Activated CD4-positive, alpha-beta T cell treated with anti-CD3 and anti-CD28 coated beads for 24 hours (primary cell): ENCODE data around the gene GLP2R.

Experiments
- DNase-seq, 2 donors: peaks; one replicate each; pipeline ENCODE4 v3.0.0-alpha.2; 2020; ENCODE audit warnings: low read depth in 2 of 2

The GLP2R gene

GRCh38 chr17:9922012-9922848 lies 96.5 kb downstream of the GLP2R start:
- no peak for DNase-seq

GRCh38 chr17:9924735-9925191 lies 99.0 kb downstream of the GLP2R start:
- DNase-seq: no peak

GRCh38 chr17:9925457-9925856 lies 99.7 kb downstream of the GLP2R start:
- DNase-seq: no peak

- no peak for DNase-seq
Observed at GRCh38 chr17:9926150-9926804, 100.6 kb downstream of the GLP2R start.

- no peak for DNase-seq
Observed at GRCh38 chr17:9928601-9929333, 103.0 kb downstream of the GLP2R start.

- DNase-seq: no peak
Observed at GRCh38 chr17:9929871-9930270, 104.1 kb downstream of the GLP2R start.

- no peak for DNase-seq
Observed at GRCh38 chr17:9931144-9931741, 105.5 kb downstream of the GLP2R start.

GRCh38 chr17:9932491-9932890 lies 106.8 kb downstream of the GLP2R start:
- no peak for DNase-seq

GRCh38 chr17:9934331-9934730 lies 108.6 kb downstream of the GLP2R start:
- DNase-seq: no peak

- no peak for DNase-seq
Observed at GRCh38 chr17:9935408-9935807, 109.7 kb downstream of the GLP2R start.

- no peak for DNase-seq
Observed at GRCh38 chr17:9936095-9936494, 110.4 kb downstream of the GLP2R start.

- no peak for DNase-seq
Observed at GRCh38 chr17:9937241-9937761, 111.6 kb downstream of the GLP2R start.

- DNase-seq: no peak
Observed at GRCh38 chr17:9937901-9938300, 112.2 kb downstream of the GLP2R start.

GRCh38 chr17:9938764-9939163 lies 113.0 kb downstream of the GLP2R start:
- no peak for DNase-seq

- DNase-seq: no peak
Observed at GRCh38 chr17:9940841-9941240, 115.1 kb downstream of the GLP2R start.

GRCh38 chr17:9941305-9941704 lies 115.6 kb downstream of the GLP2R start:
- DNase-seq: no peak
